ENCODE measurements around the gene CXCL1.

The CXCL1 gene

GRCh38 chr4:73865431-73866096, 3.6 kb upstream of the CXCL1 start:
- in situ Hi-C loops (cut with HindIII; ENCODE audit: low sequenced_read_pairs): no loop called here
- H3K4me3 ChIP-seq (ENCODE audit: low read depth, low read length): no peak overlapping the region
- DNase-seq (ENCODE audit: low read depth, low spot score): no peak
- no peak for TF ChIP-seq CTCF (IDR thresholded peaks at IDR 0.05; ENCODE audit: low read depth, low read length)

GRCh38 chr4:73866246-73866645, 2.9 kb upstream of the CXCL1 start:
- no peak for TF ChIP-seq CTCF (IDR thresholded peaks at IDR 0.05; ENCODE audit: low read depth, low read length)
- no peak for DNase-seq (ENCODE audit: low read depth, low spot score)
- H3K4me3 ChIP-seq (ENCODE audit: low read depth, low read length): no peak overlapping the region
- in situ Hi-C loops (cut with HindIII; ENCODE audit: low sequenced_read_pairs): no loop called here

GRCh38 chr4:73867783-73868182, 1.4 kb upstream of the CXCL1 start:
- in situ Hi-C loops (cut with HindIII; ENCODE audit: low sequenced_read_pairs): no loop called here
- no peak overlapping the region for H3K4me3 ChIP-seq (ENCODE audit: low read depth, low read length)
- TF ChIP-seq CTCF (IDR thresholded peaks at IDR 0.05; ENCODE audit: low read depth, low read length): no peak
- peak; percentile 19 for DNase-seq (ENCODE audit: low read depth, low spot score)

GRCh38 chr4:73868206-73869129, 725 bp upstream of the CXCL1 start:
- peak; percentile 54 for DNase-seq (ENCODE audit: low read depth, low spot score)
- H3K4me3 ChIP-seq (ENCODE audit: low read depth, low read length): peak overlapping the region; percentile 63
- in situ Hi-C loops (cut with HindIII; ENCODE audit: low sequenced_read_pairs): no loop called here
- TF ChIP-seq CTCF (IDR thresholded peaks at IDR 0.05; ENCODE audit: low read depth, low read length): no peak

GRCh38 chr4:73870260-73870659, 1.1 kb downstream of the CXCL1 start:
- TF ChIP-seq CTCF (IDR thresholded peaks at IDR 0.05; ENCODE audit: low read depth, low read length): no peak
- in situ Hi-C loops (cut with HindIII; ENCODE audit: low sequenced_read_pairs): no loop called here
- H3K4me3 ChIP-seq (ENCODE audit: low read depth, low read length): peak overlapping the region; percentile 63
- no peak for DNase-seq (ENCODE audit: low read depth, low spot score)

- in situ Hi-C loops (cut with HindIII; ENCODE audit: low sequenced_read_pairs): no loop called here
- DNase-seq (ENCODE audit: low read depth, low spot score): no peak
- no peak for TF ChIP-seq CTCF (IDR thresholded peaks at IDR 0.05; ENCODE audit: low read depth, low read length)
- H3K4me3 ChIP-seq (ENCODE audit: low read depth, low read length): peak overlapping the region; percentile 63
These were observed 1.6 kb downstream of the CXCL1 start for GRCh38 chr4:73870768-73871167.
